ENCODE data around the gene WASF2. TPM values are rescaled to one million over a fixed set of nuclear protein-coding genes. Genes with fewer than 3 reads are reported as not detected.

WASF2 gene
- total RNA-seq, 2 donors from 2014 or later = 97.7 to 110 TPM

GRCh38 chr1:27405074-27405473, 84.9 kb downstream of the WASF2 start:
- Mint-ChIP-seq H3K4me1 (ENCODE audit: low read depth in 2 of 2) (peaks cover 18 to 30% of the 10 kb centered on the region in 2 donors), H3K27me3 (no peaks in the 10 kb centered on the region), H3K4me3 (no peak overlapping the region), H3K27ac (peak overlapping the region in 1 of 2 donors; percentile 76), H3K9me3 (no peaks in the 10 kb centered on the region), H3K36me3 (peaks cover 11% of the 10 kb centered on the region)
- DNase-seq (ENCODE audit: low spot score) = no peak
- ATAC-seq = no peak

- no peaks in the 10 kb centered on the region for H3K27me3 Mint-ChIP-seq
- ATAC-seq (no peak), DNase-seq (ENCODE audit: low spot score) (no peak)
- H3K27ac Mint-ChIP-seq = peak overlapping the region; percentile 75 to 76
- peaks cover 11% of the 10 kb centered on the region for H3K36me3 Mint-ChIP-seq
- peak overlapping the region; percentile 76 for H3K4me3 Mint-ChIP-seq
- peaks cover 18 to 30% of the 10 kb centered on the region in 2 donors for H3K4me1 Mint-ChIP-seq (ENCODE audit: low read depth in 2 of 2)
- H3K9me3 Mint-ChIP-seq = no peaks in the 10 kb centered on the region
These were observed 86.0 kb downstream of the WASF2 start for GRCh38 chr1:27403931-27404330.

DNA sequence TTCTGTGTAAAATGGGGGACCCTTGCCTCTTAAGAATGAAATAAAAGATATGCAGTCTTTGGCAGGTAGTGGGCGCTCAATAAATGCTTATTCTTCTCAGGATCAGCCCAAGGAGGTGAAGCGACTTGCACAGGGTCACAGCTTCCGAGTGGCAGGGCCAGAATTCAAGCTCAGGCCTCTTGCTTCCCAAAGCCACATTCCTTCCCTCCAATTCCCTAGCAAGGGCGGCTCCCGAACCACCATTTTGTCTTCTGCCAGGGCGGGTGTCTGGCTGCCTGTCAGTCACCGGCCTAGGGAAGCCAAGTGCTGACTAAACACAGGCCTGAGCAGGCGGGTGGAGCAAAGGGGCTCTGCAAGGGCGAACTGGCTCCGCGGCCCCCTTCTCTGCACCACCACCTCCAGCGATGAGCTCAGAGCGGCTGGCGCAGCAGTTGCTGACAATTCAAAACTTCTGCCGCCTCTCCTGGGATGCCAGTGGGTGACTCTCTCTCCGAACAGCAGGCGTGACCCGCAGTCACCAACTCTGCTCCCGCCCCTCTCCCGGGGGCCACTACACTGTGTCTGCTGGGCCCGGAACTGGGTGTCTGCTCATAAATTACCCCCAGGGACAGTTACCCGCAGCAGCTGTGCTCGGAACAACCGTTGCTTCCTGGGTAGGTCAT, 86.8 kb downstream of the WASF2 start:
- no peaks in the 10 kb centered on the region for H3K9me3 Mint-ChIP-seq
- peak overlapping the region; percentile 75 to 76 for H3K27ac Mint-ChIP-seq
- DNase-seq (ENCODE audit: low spot score) = no peak
- H3K27me3 Mint-ChIP-seq = no peaks in the 10 kb centered on the region
- ATAC-seq = peak; percentile 84 to 85
- peaks cover 9% of the 10 kb centered on the region for H3K36me3 Mint-ChIP-seq
- peak overlapping the region; percentile 76 for H3K4me3 Mint-ChIP-seq
- H3K4me1 Mint-ChIP-seq (ENCODE audit: low read depth in 2 of 2) = peaks cover 18 to 30% of the 10 kb centered on the region in 2 donors

DNA sequence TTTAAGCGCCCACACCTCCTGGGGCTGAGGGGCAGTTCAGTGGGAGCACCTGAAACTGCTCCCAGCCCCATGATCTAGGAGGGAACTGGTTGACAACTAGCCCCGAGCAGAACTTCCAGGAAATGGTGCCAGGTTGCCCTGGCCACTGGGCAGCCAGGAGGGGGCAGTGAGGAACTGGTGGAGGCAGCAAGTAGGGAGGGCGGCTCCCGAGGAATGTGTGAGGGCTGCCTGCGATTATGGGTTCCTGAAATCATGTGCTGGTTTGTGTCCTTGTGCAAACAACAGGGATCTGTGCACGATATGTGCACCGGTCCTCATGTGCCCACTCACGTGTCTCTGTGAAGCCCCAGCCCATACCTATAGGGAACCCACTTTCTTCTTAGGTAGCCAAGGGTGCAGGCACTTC, 87.6 kb downstream of the WASF2 start:
- no peaks in the 10 kb centered on the region for H3K9me3 Mint-ChIP-seq

DNA sequence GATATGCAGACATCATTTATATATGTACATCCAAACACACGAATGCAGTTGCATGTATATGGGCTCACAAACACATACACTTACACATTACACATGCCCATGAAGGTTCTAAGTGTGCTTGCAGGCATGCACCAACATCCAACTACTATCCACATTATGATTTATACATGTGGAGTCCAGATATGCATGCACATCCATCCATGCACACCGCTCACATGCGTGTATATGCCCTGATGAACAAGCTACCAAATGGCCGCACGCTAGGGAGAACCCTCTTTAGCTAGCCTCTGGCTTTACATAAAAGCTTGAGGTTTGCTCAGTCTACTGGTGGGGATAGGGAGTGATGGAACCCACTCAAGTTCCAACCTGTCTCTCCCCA, 89.0 kb downstream of the WASF2 start:
- Mint-ChIP-seq H3K4me3 (no peak overlapping the region), H3K36me3 (no peaks in the 10 kb centered on the region), H3K27ac (peak overlapping the region in 1 of 2 donors; percentile 65), H3K9me3 (no peaks in the 10 kb centered on the region), H3K27me3 (no peaks in the 10 kb centered on the region), H3K4me1 (ENCODE audit: low read depth in 2 of 2) (peaks cover 18 to 30% of the 10 kb centered on the region in 2 donors)
- ATAC-seq (no peak), DNase-seq (ENCODE audit: low spot score) (no peak)

More for the DNA sequence above, 87.6 kb downstream of the WASF2 start:
- H3K4me1 Mint-ChIP-seq (ENCODE audit: low read depth in 2 of 2) = peaks cover 18 to 30% of the 10 kb centered on the region in 2 donors
- DNase-seq (ENCODE audit: low spot score) (no peak), ATAC-seq (no peak)
- H3K27me3 Mint-ChIP-seq = no peaks in the 10 kb centered on the region
- peak overlapping the region; percentile 75 to 76 for H3K27ac Mint-ChIP-seq
- H3K36me3 Mint-ChIP-seq = peaks cover 3% of the 10 kb centered on the region
- no peak overlapping the region for H3K4me3 Mint-ChIP-seq

- Mint-ChIP-seq H3K27ac (peak overlapping the region in 1 of 2 donors; percentile 47), H3K36me3 (no peaks in the 10 kb centered on the region), H3K9me3 (no peaks in the 10 kb centered on the region), H3K4me3 (no peak overlapping the region), H3K27me3 (no peaks in the 10 kb centered on the region), H3K4me1 (ENCODE audit: low read depth in 2 of 2) (peaks cover 18 to 30% of the 10 kb centered on the region in 2 donors)
- DNase-seq (ENCODE audit: low spot score) (no peak), ATAC-seq (no peak)
These were observed 89.6 kb downstream of the WASF2 start for GRCh38 chr1:27400082-27400962.

DNA sequence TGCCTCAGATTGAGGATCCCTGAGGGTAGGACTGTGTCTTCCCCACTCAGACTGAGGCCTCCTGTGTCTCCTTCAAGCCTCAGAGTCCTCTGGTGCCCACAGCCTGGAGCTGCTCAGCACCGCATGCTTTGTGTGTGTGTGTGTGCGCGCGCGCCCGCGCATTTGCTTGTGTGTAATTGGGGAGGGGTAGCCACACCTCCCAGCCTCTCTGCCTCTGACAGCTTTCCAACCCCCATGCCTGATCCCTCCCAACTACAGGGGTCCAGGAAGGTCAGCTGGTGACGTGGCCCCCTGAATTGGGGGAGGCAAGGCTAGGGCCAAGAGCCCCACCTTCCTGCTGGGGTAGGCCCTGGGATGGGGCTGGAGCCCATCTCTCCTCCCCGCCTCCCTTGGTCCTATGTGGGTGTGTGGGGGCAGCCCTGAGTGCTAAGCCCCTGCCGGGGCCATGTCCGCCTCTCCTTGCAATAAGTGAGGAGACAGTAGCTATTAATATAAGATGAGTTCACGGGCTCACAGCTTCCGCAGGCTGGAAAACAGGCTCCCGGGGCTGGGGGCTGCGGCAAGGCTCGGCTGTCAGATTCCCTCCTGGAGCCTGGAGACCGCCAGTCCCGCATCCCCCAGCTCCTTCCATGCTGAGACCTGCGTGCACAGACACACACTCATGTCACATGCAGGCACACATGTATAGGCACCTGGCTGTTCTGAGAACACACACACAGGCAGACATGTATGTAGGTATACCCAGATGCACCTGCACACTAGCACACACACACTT, 90.5 kb downstream of the WASF2 start:
- Mint-ChIP-seq H3K27me3 (no peaks in the 10 kb centered on the region), H3K4me1 (ENCODE audit: low read depth in 2 of 2) (peaks cover 18 to 30% of the 10 kb centered on the region in 2 donors), H3K36me3 (no peaks in the 10 kb centered on the region), H3K4me3 (no peak overlapping the region), H3K27ac (no peak overlapping the region), H3K9me3 (no peaks in the 10 kb centered on the region)
- DNase-seq (ENCODE audit: low spot score) = no peak
- ATAC-seq = no peak

- ATAC-seq (no peak), DNase-seq (ENCODE audit: low spot score) (no peak)
- no peaks in the 10 kb centered on the region for H3K36me3 Mint-ChIP-seq
- H3K9me3 Mint-ChIP-seq = no peaks in the 10 kb centered on the region
- no peak overlapping the region for H3K4me3 Mint-ChIP-seq
- peaks cover 9 to 23% of the 10 kb centered on the region in 2 donors for H3K4me1 Mint-ChIP-seq (ENCODE audit: low read depth in 2 of 2)
- peak overlapping the region in 1 of 2 donors; percentile 23 for H3K27ac Mint-ChIP-seq
- H3K27me3 Mint-ChIP-seq = no peaks in the 10 kb centered on the region
These were observed 91.4 kb downstream of the WASF2 start for GRCh38 chr1:27398405-27399149.

DNA sequence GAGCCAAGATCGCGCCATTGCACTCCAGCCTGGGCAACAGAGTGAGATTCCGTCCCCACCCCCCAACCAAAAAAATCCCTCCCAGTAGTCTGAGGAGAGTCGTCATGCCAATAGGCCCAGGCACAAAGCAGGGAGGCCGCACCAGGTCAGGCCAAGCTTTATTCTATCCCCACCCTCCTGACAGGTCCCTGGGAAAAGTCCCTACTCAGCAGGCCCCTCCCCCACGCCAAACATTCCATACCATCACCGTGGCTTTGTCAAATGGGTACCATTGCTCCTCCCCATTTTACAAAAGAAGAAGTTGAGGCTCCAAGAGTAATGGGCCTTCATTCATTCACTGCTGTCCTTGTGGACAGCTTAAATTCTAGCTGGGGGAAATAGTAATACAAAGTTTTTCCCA, 92.2 kb downstream of the WASF2 start:
- H3K4me1 Mint-ChIP-seq (ENCODE audit: low read depth in 2 of 2) = peaks cover under 1 to 17% of the 10 kb centered on the region in 2 donors

GRCh38 chr1:27397110-27397509, 92.9 kb downstream of the WASF2 start:
- Mint-ChIP-seq H3K27ac (no peak overlapping the region), H3K4me1 (ENCODE audit: low read depth in 2 of 2) (peaks cover 3 to 14% of the 10 kb centered on the region in 2 donors), H3K4me3 (no peak overlapping the region), H3K27me3 (peaks cover 0 to 2% of the 10 kb centered on the region in 2 donors), H3K36me3 (no peaks in the 10 kb centered on the region), H3K9me3 (no peaks in the 10 kb centered on the region)
- ATAC-seq (no peak), DNase-seq (ENCODE audit: low spot score) (peak; percentile 15)

More for the DNA sequence above, 92.2 kb downstream of the WASF2 start:
- Mint-ChIP-seq H3K27me3 (no peaks in the 10 kb centered on the region), H3K27ac (no peak overlapping the region), H3K36me3 (no peaks in the 10 kb centered on the region), H3K4me3 (no peak overlapping the region), H3K9me3 (no peaks in the 10 kb centered on the region)
- no peak for DNase-seq (ENCODE audit: low spot score)
- no peak for ATAC-seq

DNA sequence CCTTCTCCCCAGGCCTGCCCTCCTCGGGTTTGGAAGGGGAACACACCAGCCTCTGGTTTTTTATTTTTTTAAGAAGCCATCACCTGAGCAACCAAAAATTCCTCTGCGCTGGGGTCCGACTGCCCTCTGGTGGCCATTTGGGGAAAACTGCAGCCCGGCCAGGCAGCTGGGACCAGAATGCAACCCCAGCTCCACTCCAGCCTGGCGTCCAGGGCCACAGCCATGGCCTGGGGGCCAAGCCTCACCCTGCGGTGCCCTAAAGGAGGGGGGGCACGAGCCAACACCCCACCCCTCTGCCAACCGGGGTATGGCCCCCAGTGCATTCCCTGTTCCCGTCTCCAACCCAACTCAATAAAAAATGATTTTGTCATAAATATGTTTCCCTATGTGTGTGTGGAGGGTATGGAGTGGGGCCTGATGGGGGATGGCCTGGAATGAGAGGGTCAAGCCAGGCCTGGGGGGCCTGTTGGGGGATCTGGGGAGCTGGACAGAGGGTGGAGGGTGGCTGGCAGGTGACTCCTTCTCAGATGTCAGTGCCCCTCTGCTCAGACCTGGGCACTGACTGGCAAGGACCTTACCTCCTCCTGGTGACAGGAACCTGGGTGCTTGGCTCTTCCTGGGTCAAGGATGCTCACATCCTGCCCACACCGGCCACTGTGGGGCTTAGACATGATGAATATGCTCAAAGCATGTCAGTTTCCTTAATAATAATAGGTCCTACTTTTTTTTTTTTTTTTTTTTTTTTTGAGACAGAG, 94.3 kb downstream of the WASF2 start:
- H3K27ac Mint-ChIP-seq = no peak overlapping the region

DNA sequence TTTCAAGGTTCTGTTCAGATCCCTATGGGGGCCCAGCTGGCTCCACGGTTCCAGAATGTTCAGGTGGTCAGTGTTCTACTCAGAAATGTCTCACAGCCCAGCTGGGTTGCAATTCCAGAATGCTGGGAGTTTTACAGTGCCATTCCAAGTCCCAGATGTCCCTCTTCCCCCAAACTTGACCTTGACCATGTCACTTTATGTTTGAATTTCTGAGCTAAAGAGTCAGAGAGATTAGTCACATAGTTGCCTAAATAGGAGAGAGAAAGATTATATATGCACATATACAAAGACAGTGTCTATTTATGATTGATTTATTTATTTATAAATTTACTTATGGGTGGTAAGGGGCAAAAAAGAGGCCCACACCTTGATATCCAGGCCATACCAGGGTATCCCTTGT, 95.0 kb downstream of the WASF2 start:
- no peaks in the 10 kb centered on the region for H3K9me3 Mint-ChIP-seq
- DNase-seq (ENCODE audit: low spot score) = no peak
- no peaks in the 10 kb centered on the region for H3K36me3 Mint-ChIP-seq
- ATAC-seq = no peak
- H3K4me1 Mint-ChIP-seq (ENCODE audit: low read depth in 2 of 2) = peaks cover 9% of the 10 kb centered on the region in 2 donors
- no peak overlapping the region for H3K27ac Mint-ChIP-seq
- peaks cover 0 to 3% of the 10 kb centered on the region in 2 donors for H3K27me3 Mint-ChIP-seq
- no peak overlapping the region for H3K4me3 Mint-ChIP-seq

More for the DNA sequence above, 94.3 kb downstream of the WASF2 start:
- no peaks in the 10 kb centered on the region for H3K36me3 Mint-ChIP-seq
- H3K4me3 Mint-ChIP-seq = no peak overlapping the region
- no peak for ATAC-seq
- H3K27me3 Mint-ChIP-seq = peaks cover 0 to 3% of the 10 kb centered on the region in 2 donors
- DNase-seq (ENCODE audit: low spot score) = peak; percentile 75
- H3K4me1 Mint-ChIP-seq (ENCODE audit: low read depth in 2 of 2) = peaks cover 9 to 12% of the 10 kb centered on the region in 2 donors
- H3K9me3 Mint-ChIP-seq = no peaks in the 10 kb centered on the region
